Lower leg skin (tissue), 3 donors: ENCODE data around the gene HLA-DQA2.

Experiments used
- CTCF ChIP-seq, 3 donors: fragments of 450-650 bp; IDR thresholded peaks; one replicate each; pipeline ENCODE4 v1.5.1; 2016; ENCODE audit warnings: antibody characterized with exemption in 3 of 3, mild to moderate bottlenecking in 3 of 3, moderate library complexity in 2 of 3
- POLR2A ChIP-seq, 2 donors: fragments of 450-650 bp; IDR thresholded peaks; one replicate each; pipeline ENCODE4 v1.6.1; 2016 to 2017; ENCODE audit warnings: antibody characterized with exemption in 2 of 2, mild to moderate bottlenecking in 1 of 2, moderate library complexity in 1 of 2

- no peak for TF ChIP-seq CTCF (IDR thresholded peaks at IDR 0.05)
- TF ChIP-seq POLR2A (IDR thresholded peaks at IDR 0.05): no peak
Observed at GRCh38 chr6:32713241-32713640, 27.9 kb upstream of the HLA-DQA2 start.
